IPS DF 4.7 (cell line): ENCODE results near the gene CDH12.
"Not testable (repeated sequence)": the region's sequence is repeated elsewhere in the genome, so short reads cannot be mapped to it uniquely, and the experiment has no call there.

Experiments used
- DNase-seq: peaks from one replicate; pipeline ENCODE4 v3.0.0-alpha.2; 2013; ENCODE audit warnings: low spot score; ENCODE audit errors: extremely low read depth

CDH12 gene

GRCh38 chr5:22572941-22573340 is 280.2 kb downstream of the CDH12 start:
- DNase-seq = no peak

- no peak for DNase-seq
Observed at GRCh38 chr5:22567983-22568382, 285.2 kb downstream of the CDH12 start.

GRCh38 chr5:22560147-22560546 is 293.0 kb downstream of the CDH12 start:
- DNase-seq = no peak

GRCh38 chr5:22557251-22557650 is 295.9 kb downstream of the CDH12 start:
- no peak for DNase-seq

GRCh38 chr5:22554475-22554874 is 298.7 kb downstream of the CDH12 start:
- DNase-seq = no peak

GRCh38 chr5:22549876-22550671 is 303.1 kb downstream of the CDH12 start:
- no peak for DNase-seq

DNA sequence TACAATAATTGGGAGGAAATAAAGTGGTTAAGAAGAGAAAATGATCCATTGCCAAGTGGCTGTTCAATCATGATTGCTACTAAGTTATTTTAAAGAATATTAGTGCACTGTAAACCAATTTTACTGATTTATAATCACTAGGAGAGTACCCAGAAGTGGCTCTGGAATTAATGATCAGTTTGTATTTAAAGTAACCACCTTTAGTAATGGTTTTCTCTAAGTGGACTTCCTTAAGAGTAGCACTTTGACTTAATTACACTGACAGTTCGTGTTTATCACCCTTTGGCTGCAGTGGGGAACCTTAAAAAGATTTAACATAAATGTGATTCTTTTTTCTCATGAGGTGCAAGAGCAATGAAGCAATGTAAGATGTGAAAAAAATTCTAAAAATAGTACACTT is 310.8 kb downstream of the CDH12 start:
- DNase-seq = no peak

- DNase-seq = no peak
Observed at GRCh38 chr5:22541037-22541436, 312.1 kb downstream of the CDH12 start.

DNA sequence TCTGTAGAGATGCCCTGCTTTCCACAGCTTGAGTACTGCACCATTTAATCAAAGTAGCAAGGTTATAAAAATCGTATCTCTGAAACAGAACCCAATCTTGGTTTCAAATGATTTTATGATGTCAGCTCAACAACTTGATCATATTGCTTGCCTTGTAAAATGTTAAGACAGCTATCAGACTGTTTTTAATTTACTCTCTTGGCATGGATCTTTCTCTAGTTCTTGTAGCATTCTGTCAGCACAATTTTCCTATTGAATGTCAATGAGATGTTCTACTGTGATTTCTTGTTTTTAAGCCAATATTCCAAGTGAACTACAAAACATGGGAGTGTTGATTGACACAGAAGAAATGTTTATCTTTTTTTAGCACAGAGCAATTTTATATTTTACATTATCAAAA is 313.4 kb downstream of the CDH12 start:
- DNase-seq = no peak

DNA sequence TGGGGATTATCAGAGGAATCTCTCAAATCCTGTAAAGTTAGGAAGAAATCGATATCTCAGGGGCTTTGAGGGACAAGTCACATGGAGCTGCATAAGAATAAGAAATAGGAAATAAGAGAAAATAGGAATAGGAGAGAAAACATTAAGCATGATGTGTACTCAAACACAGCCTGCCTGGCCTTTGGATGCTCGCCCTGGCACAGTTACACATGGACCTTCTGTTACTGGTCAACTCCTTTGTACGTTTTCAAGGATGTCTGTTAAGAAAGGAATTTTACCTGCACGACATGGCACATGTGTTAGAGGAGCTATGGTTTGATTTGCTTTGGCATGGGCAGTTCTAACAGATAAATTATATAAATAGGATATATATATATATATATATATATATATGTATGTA is 321.2 kb downstream of the CDH12 start:
- no peak for DNase-seq

GRCh38 chr5:22521521-22521920 is 331.6 kb downstream of the CDH12 start:
- no peak for DNase-seq

DNA sequence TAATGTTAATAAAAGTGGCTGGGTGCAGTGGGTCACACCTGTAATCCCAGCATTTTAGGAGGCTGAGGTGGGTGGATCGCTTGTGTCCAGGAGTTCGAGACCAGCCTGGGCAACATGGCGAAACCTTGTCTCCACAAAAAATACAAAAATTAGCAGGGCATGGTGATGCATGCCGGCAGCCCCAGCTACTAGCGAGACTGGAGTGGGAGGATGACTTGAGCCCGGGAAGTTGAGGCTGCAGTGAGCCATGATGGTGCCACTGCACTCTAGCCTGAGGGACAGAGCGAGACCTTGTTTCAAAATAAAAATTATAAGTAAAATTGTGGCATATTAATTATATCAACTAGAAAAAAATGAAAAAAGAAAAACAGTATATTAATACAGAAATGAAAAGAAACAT is 336.6 kb downstream of the CDH12 start:
- not testable (repeated sequence) for DNase-seq

GRCh38 chr5:22514231-22514630 is 338.9 kb downstream of the CDH12 start:
- DNase-seq = no peak

DNA sequence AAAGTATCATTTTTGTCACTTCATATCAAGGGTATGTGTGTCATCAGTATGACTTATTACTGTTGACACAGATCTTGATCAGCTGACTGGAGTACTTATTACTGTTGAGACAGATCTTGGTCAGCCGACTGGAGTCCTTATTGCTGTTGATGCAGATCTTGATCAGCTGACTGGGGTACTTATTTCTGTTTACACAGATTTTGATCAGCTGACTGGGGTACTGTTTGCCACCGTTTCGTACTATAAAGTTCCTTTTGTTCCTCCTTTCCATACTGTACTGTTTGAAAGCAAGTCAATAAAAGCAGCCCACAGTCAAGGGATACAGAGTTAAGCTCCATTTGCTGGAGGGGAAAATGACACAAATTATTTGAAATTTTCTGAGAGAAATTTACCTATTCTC is 347.3 kb downstream of the CDH12 start:
- DNase-seq = no peak

GRCh38 chr5:22504411-22504810 is 348.7 kb downstream of the CDH12 start:
- DNase-seq = no peak

DNA sequence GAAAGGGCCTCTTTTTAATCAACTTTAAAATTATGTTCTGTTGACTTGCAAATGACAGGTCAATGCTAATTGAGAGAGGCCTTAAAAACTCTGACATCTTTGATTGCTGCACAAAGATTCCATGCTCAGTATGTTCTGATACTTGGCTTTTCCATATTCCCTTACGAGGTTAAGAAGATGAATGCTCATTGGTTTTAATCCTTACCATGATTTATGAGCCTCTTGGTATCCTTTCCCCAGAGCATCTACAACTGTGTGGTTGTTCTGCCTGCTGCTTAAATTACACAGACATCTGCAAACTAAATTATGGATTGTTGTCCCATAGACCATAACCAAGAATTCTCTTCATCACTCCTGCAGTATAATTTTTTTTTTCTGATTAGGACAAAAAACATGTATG is 352.6 kb downstream of the CDH12 start:
- DNase-seq = no peak

GRCh38 chr5:22496666-22497065 is 356.5 kb downstream of the CDH12 start:
- no peak for DNase-seq

DNA sequence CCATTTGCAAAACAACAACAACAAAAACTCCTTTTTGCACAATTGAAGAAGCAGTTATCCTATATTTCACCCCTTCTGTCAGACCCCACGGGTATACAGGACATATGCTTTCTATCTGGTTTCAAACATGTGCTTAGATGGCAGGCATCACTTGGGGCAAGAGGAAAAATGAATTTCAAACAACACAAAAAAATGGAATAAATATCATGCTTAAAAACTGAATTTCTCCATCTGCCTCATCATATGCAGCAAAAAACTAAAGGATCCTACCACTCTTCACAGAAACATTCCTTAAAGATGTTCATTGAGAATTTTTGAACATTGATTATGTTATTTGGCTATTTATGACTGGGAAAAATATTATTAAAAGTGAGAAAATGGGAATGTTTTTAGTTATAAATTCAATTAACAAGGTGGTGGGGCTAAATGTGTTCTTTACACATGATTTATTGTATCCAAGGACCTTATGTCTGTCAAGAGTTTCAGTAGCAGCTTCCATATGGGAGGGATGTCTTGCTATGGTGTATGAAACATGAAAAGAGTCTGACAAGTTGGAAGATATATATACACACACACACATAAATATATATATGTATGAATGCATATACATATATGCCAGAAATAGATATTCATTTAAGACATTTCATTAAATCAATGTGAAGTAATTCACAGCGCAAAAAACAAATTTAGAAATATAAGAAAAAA is 358.0 kb downstream of the CDH12 start:
- DNase-seq = no peak

DNA sequence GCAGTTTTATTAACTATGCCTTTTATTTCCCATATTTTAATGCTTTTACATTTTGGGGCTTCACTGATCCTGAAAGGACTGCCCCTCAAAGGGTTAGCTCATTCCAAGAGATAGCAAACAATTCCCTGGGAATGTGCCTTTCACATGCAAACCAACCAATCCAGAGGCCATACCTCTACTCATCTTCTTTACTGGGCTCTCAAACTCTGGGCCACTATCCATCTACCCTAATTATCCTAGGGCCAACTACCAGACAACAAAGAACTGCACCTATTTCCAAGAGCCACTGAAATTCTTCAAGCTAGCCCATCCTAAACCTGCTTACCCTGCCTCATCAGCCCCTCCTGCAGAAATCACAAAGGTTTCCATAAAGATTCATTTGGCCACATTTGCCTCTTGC is 364.7 kb downstream of the CDH12 start:
- no peak for DNase-seq

DNA sequence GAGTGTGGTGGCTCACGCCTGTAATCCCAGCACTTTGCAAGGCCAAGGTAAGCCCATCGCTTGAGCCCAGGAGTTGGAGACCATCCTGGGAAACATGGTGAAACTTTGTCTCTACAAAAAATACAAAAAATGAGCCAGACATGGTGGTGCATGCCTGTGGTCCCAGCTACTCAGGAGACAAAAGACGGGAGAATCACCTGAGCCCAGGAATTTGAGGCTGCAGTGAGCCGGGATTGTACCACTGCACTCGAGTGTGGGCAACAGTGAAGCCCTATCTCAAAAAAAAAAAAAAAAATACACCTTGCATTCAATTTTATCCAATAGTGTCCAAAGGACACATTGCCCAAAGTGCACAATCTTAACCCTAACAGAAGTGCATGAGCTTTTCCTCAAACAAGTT is 372.8 kb downstream of the CDH12 start:
- DNase-seq = no peak

DNA sequence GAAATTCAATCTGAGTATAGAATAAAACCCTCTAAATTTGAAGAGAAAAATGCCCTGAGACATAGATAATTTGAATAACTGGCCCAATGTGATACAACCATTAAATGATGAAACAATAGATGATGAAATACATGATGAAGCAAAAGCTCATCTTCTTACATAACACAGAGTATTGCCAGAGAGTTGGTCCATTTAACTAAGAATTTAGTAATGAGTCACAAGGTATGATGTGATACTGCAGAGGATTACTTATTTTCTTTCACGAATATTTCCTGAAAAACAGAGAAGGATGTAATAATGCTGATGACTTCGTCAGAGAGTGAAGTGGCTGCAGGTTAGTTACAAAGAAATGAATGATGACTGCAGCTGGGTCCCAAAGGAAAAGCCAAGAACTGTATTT is 379.3 kb downstream of the CDH12 start:
- no peak for DNase-seq

DNA sequence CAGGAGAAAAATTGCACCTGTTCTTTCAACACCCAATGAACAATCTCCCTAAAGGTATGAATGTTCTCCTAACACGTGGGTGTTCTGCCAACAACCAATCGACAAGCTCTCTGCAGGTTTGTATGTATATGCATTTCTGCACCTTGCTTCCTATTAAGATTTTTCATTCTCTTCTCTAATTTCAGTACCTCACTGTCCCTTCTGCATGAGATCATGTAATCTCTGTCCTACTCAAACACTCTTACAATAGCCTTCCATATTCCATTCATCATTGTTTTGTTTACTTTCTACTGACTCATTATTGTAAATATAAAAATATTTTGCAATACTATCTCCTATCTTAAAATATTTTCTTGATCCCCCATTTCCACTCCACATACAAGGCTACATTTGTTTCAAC is 382.0 kb downstream of the CDH12 start:
- no peak for DNase-seq

- DNase-seq = no peak
Observed at GRCh38 chr5:22470408-22470807, 382.7 kb downstream of the CDH12 start.
